RPMI7951 (cell line): ENCODE data around the gene BDH1. TPM values are rescaled to one million over a fixed set of nuclear protein-coding genes. Genes with fewer than 3 reads are reported as not detected.

Experiments used
- DNase-seq: peaks from one replicate; pipeline ENCODE4 v3.0.0-alpha.2; 2012; ENCODE audit warnings: low read depth
- total RNA-seq: library from RNA; depleted of rRNA; stranded (reverse); fragments of >200 nt; shearing (Covaris generic); gene quantifications from 2 replicates; pipeline ENCODE4 v1.2.3, GENCODE V29; 2014

Gene BDH1
- total RNA-seq, 1 experiment from 2014 or later, result 14.5 TPM

GRCh38 chr3:197505796-197506548, 49.8 kb downstream of the BDH1 start:
- DNase-seq, result no peak

GRCh38 chr3:197504641-197505121, 51.1 kb downstream of the BDH1 start:
- peak; percentile 68 for DNase-seq

- DNase-seq, result no peak
These were observed 51.5 kb downstream of the BDH1 start for GRCh38 chr3:197504229-197504628.

- no peak for DNase-seq
These were observed 52.1 kb downstream of the BDH1 start for GRCh38 chr3:197503652-197504051.

GRCh38 chr3:197501879-197502620, 53.7 kb downstream of the BDH1 start:
- DNase-seq, result peak; percentile 85

- peak; percentile 60 for DNase-seq
These were observed 54.3 kb downstream of the BDH1 start for GRCh38 chr3:197501496-197501878.

- DNase-seq, result no peak
These were observed 55.0 kb downstream of the BDH1 start for GRCh38 chr3:197500812-197501211.

GRCh38 chr3:197499427-197499826, 56.3 kb downstream of the BDH1 start:
- peak; percentile 83 for DNase-seq

- DNase-seq, result no peak
These were observed 57.1 kb downstream of the BDH1 start for GRCh38 chr3:197498499-197499241.

GRCh38 chr3:197496746-197497125, 59.0 kb downstream of the BDH1 start:
- DNase-seq, result no peak

- no peak for DNase-seq
These were observed 59.6 kb downstream of the BDH1 start for GRCh38 chr3:197495999-197496745.

GRCh38 chr3:197495499-197495898, 60.3 kb downstream of the BDH1 start:
- no peak for DNase-seq

- DNase-seq, result no peak
These were observed 60.7 kb downstream of the BDH1 start for GRCh38 chr3:197495059-197495455.

GRCh38 chr3:197494366-197495058, 61.3 kb downstream of the BDH1 start:
- peak; percentile 80 for DNase-seq

GRCh38 chr3:197493049-197493448, 62.7 kb downstream of the BDH1 start:
- no peak for DNase-seq

GRCh38 chr3:197491923-197492664, 63.7 kb downstream of the BDH1 start:
- no peak for DNase-seq

GRCh38 chr3:197491478-197491877, 64.3 kb downstream of the BDH1 start:
- no peak for DNase-seq

GRCh38 chr3:197490098-197491058, 65.4 kb downstream of the BDH1 start:
- peak; percentile 95 for DNase-seq

GRCh38 chr3:197487911-197488391, 67.8 kb downstream of the BDH1 start:
- peak; percentile 100 for DNase-seq
